Sigmoid colon (tissue), 4 donors: ENCODE measurements around the gene GALNS.

Source experiments
- CTCF ChIP-seq, 4 experiments: fragments of 450-650 bp in 3 of 4; fragments of 200-600 bp in 1 of 4; IDR thresholded peaks; one replicate each; pipeline ENCODE4 v1.5.1; 2016 to 2019; ENCODE audit warnings: antibody characterized with exemption in 4 of 4, mild to moderate bottlenecking in 3 of 4, moderate library complexity in 2 of 4
- EP300 ChIP-seq, 4 donors: sonication (generic); formaldehyde crosslinking; IDR thresholded peaks; one replicate each; pipeline ENCODE4 v1.6.1; 2017; ENCODE audit warnings: antibody characterized with exemption in 4 of 4
- POLR2A ChIP-seq, 2 donors: fragments of 450-650 bp; IDR thresholded peaks; one replicate each; pipeline ENCODE4 v1.6.1; 2016; ENCODE audit warnings: antibody characterized with exemption in 2 of 2, mild to moderate bottlenecking in 2 of 2, moderate library complexity in 2 of 2

GRCh38 chr16:88769617-88770460 lies 86.9 kb downstream of the GALNS start:
- TF ChIP-seq POLR2A (IDR thresholded peaks at IDR 0.05), result no peak
- TF ChIP-seq CTCF (IDR thresholded peaks at IDR 0.05), result no peak
- no peak for TF ChIP-seq EP300 (IDR thresholded peaks at IDR 0.05)
